SK-N-SH treated with all-trans-retinoic acid at 6 μM for 48 hours (cell line): ENCODE measurements around the gene DBI.

ENCODE experiments used
- ATAC-seq: fragments of 200-7000 bp; cut with Tn5 transposase; 3 replicates; pipeline ENCODE4 v1.9.1; 2020; ENCODE audit warnings: mild to moderate bottlenecking, moderate library complexity
- ARNTL ChIP-seq: fragments of 450-650 bp; formaldehyde crosslinking; IDR thresholded peaks from 2 replicates; pipeline ENCODE4 v1.5.0; 2020; ENCODE audit warnings: low read depth, mild to moderate bottlenecking, moderate library complexity, borderline replicate concordance
- BACH2 ChIP-seq: fragments of 250-450 bp; sonication (Bioruptor Pico); IDR thresholded peaks from 2 replicates; pipeline ENCODE4 v1.9.0; 2021; ENCODE audit warnings: mild to moderate bottlenecking, borderline replicate concordance
- CREB5 ChIP-seq: fragments of 250-450 bp; sonication (Bioruptor Pico); IDR thresholded peaks from 2 replicates; pipeline ENCODE4 v1.5.1; 2020; ENCODE audit warnings: low read depth, mild to moderate bottlenecking, moderate library complexity
- CSDC2 ChIP-seq: fragments of 250-450 bp; sonication (Bioruptor Pico); IDR thresholded peaks from 2 replicates; pipeline ENCODE4 v1.5.0; 2020; ENCODE audit warnings: mild to moderate bottlenecking, moderate library complexity
- CSRNP3 ChIP-seq: fragments of 250-450 bp; sonication (Bioruptor Pico); IDR thresholded peaks from 2 replicates; pipeline ENCODE4 v1.5.1; 2021; ENCODE audit warnings: mild to moderate bottlenecking, moderate library complexity
- ESRRG ChIP-seq: fragments of 250-450 bp; sonication (Bioruptor Pico); IDR thresholded peaks from 2 replicates; pipeline ENCODE4 v1.6.1; 2021; ENCODE audit warnings: mild to moderate bottlenecking
- GLIS3 ChIP-seq: fragments of 250-450 bp; sonication (Bioruptor Pico); IDR thresholded peaks from 2 replicates; pipeline ENCODE4 v1.5.0; 2020; ENCODE audit warnings: mild to moderate bottlenecking, moderate library complexity
- ISL1 ChIP-seq: fragments of 250-450 bp; sonication (Bioruptor Pico); IDR thresholded peaks from 2 replicates; pipeline ENCODE4 v2.1.2; 2022; ENCODE audit warnings: mild to moderate bottlenecking, moderate library complexity
- OSR1 ChIP-seq: fragments of 250-450 bp; sonication (Bioruptor Pico); IDR thresholded peaks from 2 replicates; pipeline ENCODE4 v1.8.0; 2022; ENCODE audit warnings: moderate library complexity, mild to moderate bottlenecking, inconsistent platforms
- PATZ1 ChIP-seq: fragments of 250-450 bp; sonication (Bioruptor Pico); IDR thresholded peaks from 2 replicates; pipeline ENCODE4 v1.8.0; 2020; ENCODE audit warnings: mild to moderate bottlenecking, moderate library complexity, borderline replicate concordance
- PPARA ChIP-seq: fragments of 250-450 bp; sonication (Bioruptor Pico); IDR thresholded peaks from 2 replicates; pipeline ENCODE4 v1.5.0; 2020; ENCODE audit warnings: mild to moderate bottlenecking, borderline replicate concordance
- RARB ChIP-seq: fragments of 250-450 bp; sonication (Bioruptor Pico); IDR thresholded peaks from 2 replicates; pipeline ENCODE4 v1.8.0; 2021; ENCODE audit warnings: mild to moderate bottlenecking, moderate library complexity
- SNAI2 ChIP-seq: fragments of 250-450 bp; sonication (Bioruptor Pico); IDR thresholded peaks from 2 replicates; pipeline ENCODE4 v1.5.0; 2020; ENCODE audit warnings: mild to moderate bottlenecking, moderate library complexity
- TCF4 ChIP-seq: fragments of 250-450 bp; sonication (Bioruptor Pico); IDR thresholded peaks from 2 replicates; pipeline ENCODE4 v1.8.0; 2021; ENCODE audit warnings: mild to moderate bottlenecking, moderate library complexity, borderline replicate concordance
- TOX ChIP-seq: fragments of 250-450 bp; sonication (Bioruptor Pico); IDR thresholded peaks from 2 replicates; pipeline ENCODE4 v1.8.0; 2021; ENCODE audit warnings: mild to moderate bottlenecking, moderate library complexity, borderline replicate concordance
- TSHZ2 ChIP-seq: fragments of 250-450 bp; sonication (Bioruptor Pico); IDR thresholded peaks from 2 replicates; pipeline ENCODE4 v1.5.0; 2020; ENCODE audit warnings: mild to moderate bottlenecking, moderate library complexity
- ZC3H10 ChIP-seq: fragments of 250-450 bp; sonication (Bioruptor Pico); IDR thresholded peaks from 2 replicates; pipeline ENCODE4 v1.5.1; 2021; ENCODE audit warnings: mild to moderate bottlenecking, moderate library complexity
- ZFP3 ChIP-seq: fragments of 250-450 bp; sonication (Bioruptor Pico); IDR thresholded peaks from 2 replicates; pipeline ENCODE4 v1.5.0; 2020; ENCODE audit warnings: mild to moderate bottlenecking, moderate library complexity
- ZFP30 ChIP-seq: fragments of 450-650 bp; formaldehyde crosslinking; IDR thresholded peaks from 2 replicates; pipeline ENCODE4 v1.5.0; 2022; ENCODE audit warnings: mild to moderate bottlenecking, moderate library complexity
- ZNF565 ChIP-seq: fragments of 450-650 bp; formaldehyde crosslinking; conservative IDR thresholded peaks from 2 replicates; pipeline ENCODE4 v1.5.0; 2020; ENCODE audit warnings: low read depth, mild to moderate bottlenecking, moderate library complexity

DBI gene

GRCh38 chr2:119393971-119394748 lies 27.4 kb downstream of the DBI start (continued):
- TF ChIP-seq TSHZ2 (CRISPR knock-in tag) = no peak
- TF ChIP-seq GLIS3 (CRISPR knock-in tag) = no peak

GRCh38 chr2:119397196-119397595 lies 30.4 kb downstream of the DBI start:
- ATAC-seq = no peak

More at GRCh38 chr2:119397196-119397595, 30.4 kb downstream of the DBI start:
- no peak for TF ChIP-seq ZFP3 (CRISPR knock-in tag)
- TF ChIP-seq ESRRG = no peak
- no peak for TF ChIP-seq OSR1 (CRISPR knock-in tag)
- no peak for TF ChIP-seq CREB5 (CRISPR knock-in tag)
- no peak for TF ChIP-seq ISL1 (CRISPR knock-in tag)
- TF ChIP-seq GLIS3 (CRISPR knock-in tag) = no peak
- TF ChIP-seq BACH2 = no peak
- no peak for TF ChIP-seq SNAI2
- TF ChIP-seq ARNTL (CRISPR knock-in tag) = no peak
- TF ChIP-seq TCF4 (CRISPR knock-in tag) = no peak
- TF ChIP-seq ZC3H10 (CRISPR knock-in tag) = no peak
- TF ChIP-seq PATZ1 = no peak
- no peak for TF ChIP-seq PPARA (CRISPR knock-in tag)
- no peak for TF ChIP-seq CSRNP3 (CRISPR knock-in tag)
- no peak for TF ChIP-seq RARB (CRISPR knock-in tag)
- no peak for TF ChIP-seq TOX
- TF ChIP-seq CSDC2 = no peak
- no peak for TF ChIP-seq ZNF565 (CRISPR knock-in tag)
- no peak for TF ChIP-seq TSHZ2 (CRISPR knock-in tag)
- TF ChIP-seq ZFP30 (CRISPR knock-in tag) = no peak
